ENCODE results near the gene LYPD6. TPM values are rescaled to one million over a fixed set of nuclear protein-coding genes. Genes with fewer than 3 reads are reported as not detected.

LYPD6 gene
- total RNA-seq, 4 donors from 2014 or later, result 0.45 to 1.9 (median 0.93) TPM; not detected in 1

DNA sequence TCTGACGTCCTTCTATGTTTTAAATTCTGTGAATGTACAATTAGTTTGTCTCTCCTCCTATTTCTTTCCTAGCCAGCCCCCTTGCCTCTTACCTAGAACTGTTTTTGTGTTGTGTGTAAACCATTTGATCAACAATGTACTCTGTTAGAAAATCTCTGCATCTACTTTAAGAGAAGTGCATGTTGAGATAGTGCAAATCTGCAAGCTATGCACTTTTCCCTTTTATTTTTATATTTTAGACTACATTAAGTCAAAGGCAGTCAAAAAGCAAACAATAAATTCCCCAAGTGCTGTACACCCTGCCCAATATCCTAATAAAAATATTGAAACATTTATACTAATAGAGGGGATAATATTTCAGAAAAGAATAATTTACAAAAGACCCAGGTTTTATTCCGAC is 13.7 kb downstream of the LYPD6 start:
- WGBS, result 95% methylated on average over 2 of the region's 2 CpGs
- DNase-seq (ENCODE audit: low spot score in 2 of 2), result no peak
- no peaks in the 10 kb centered on the region for H3K36me3 ChIP-seq

DNA sequence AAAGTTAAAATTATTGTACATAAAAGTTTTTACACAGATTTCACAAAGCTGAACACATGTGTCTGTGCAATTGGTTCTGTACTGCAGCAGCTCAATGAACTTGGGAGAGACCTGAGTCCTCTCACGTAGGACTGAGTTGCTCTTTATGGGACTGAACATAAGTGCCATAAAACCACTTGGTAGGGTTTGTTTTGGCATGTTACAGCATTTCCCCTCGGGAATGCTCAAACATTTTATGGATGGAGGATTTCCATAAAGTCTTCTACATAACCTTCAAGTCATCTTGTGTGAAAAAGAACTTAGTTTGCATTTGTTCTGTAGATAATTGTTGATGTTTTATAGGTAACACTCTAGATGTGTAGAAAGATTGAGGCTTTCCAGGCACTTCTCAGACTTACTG is 15.9 kb downstream of the LYPD6 start:
- Histone ChIP-seq H3K36me3 (no peaks in the 10 kb centered on the region), H3K9me3 (no peaks in the 10 kb centered on the region), H3K27ac (no peak overlapping the region), H3K4me3 (no peak overlapping the region), H3K27me3 (no peaks in the 10 kb centered on the region), H3K4me1 (peaks cover 4% of the 10 kb centered on the region)
- TF ChIP-seq POLR2AphosphoS5 (IDR thresholded peaks at IDR 0.05) (no peak), POLR2A (IDR thresholded peaks at IDR 0.05) (no peak), EP300 (IDR thresholded peaks at IDR 0.05) (no peak)
- TF ChIP-seq, protein P1, sequence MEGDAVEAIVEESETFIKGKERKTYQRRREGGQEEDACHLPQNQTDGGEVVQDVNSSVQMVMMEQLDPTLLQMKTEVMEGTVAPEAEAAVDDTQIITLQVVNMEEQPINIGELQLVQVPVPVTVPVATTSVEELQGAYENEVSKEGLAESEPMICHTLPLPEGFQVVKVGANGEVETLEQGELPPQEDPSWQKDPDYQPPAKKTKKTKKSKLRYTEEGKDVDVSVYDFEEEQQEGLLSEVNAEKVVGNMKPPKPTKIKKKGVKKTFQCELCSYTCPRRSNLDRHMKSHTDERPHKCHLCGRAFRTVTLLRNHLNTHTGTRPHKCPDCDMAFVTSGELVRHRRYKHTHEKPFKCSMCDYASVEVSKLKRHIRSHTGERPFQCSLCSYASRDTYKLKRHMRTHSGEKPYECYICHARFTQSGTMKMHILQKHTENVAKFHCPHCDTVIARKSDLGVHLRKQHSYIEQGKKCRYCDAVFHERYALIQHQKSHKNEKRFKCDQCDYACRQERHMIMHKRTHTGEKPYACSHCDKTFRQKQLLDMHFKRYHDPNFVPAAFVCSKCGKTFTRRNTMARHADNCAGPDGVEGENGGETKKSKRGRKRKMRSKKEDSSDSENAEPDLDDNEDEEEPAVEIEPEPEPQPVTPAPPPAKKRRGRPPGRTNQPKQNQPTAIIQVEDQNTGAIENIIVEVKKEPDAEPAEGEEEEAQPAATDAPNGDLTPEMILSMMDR (IDR thresholded peaks at IDR 0.05), result no peak
- no peak for DNase-seq (ENCODE audit: low spot score in 2 of 2)
- 62% methylated on average over 2 of the region's 2 CpGs for WGBS

More for the DNA sequence above, 13.7 kb downstream of the LYPD6 start:
- Histone ChIP-seq H3K4me3 (no peak overlapping the region), H3K27ac (no peak overlapping the region), H3K4me1 (peaks cover 4% of the 10 kb centered on the region), H3K9me3 (no peaks in the 10 kb centered on the region), H3K27me3 (no peaks in the 10 kb centered on the region)
- no peak for TF ChIP-seq POLR2A (IDR thresholded peaks at IDR 0.05)
- no peak for TF ChIP-seq EP300 (IDR thresholded peaks at IDR 0.05)
- TF ChIP-seq, protein P1 (IDR thresholded peaks at IDR 0.05), result no peak
- no peak for TF ChIP-seq POLR2AphosphoS5 (IDR thresholded peaks at IDR 0.05)

DNA sequence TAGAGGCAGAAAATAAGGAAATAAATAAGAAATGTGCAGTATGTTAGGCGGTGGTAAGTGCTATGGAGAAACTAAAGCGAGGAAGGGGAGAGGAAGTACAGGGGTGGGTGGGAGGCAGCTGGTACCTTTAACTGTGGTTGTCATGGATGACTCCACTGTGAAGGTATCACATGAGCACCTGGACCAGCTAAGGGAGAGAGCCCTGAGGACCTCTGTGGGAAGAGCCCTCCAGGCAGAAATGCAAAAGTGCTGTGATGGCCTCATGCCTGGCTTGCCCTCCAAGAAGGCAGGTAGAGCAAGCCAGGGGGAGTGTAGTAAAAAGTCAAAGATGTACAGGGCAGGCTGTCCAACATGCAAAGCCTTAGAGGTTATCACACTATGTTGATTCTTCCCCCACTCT is 17.9 kb downstream of the LYPD6 start:
- no peaks in the 10 kb centered on the region for H3K9me3 ChIP-seq
- H3K4me1 ChIP-seq, result peaks cover 2% of the 10 kb centered on the region
- TF ChIP-seq EP300 (IDR thresholded peaks at IDR 0.05) (no peak), POLR2AphosphoS5 (IDR thresholded peaks at IDR 0.05) (no peak), POLR2A (IDR thresholded peaks at IDR 0.05) (no peak)
- TF ChIP-seq, protein P1 (IDR thresholded peaks at IDR 0.05), result no peak
- H3K27me3 ChIP-seq, result no peaks in the 10 kb centered on the region
- H3K4me3 ChIP-seq, result no peak overlapping the region
- H3K36me3 ChIP-seq, result no peaks in the 10 kb centered on the region
- 95% methylated on average over 2 of the region's 2 CpGs for WGBS
- no peak for DNase-seq (ENCODE audit: low spot score in 2 of 2)
- H3K27ac ChIP-seq, result no peak overlapping the region

DNA sequence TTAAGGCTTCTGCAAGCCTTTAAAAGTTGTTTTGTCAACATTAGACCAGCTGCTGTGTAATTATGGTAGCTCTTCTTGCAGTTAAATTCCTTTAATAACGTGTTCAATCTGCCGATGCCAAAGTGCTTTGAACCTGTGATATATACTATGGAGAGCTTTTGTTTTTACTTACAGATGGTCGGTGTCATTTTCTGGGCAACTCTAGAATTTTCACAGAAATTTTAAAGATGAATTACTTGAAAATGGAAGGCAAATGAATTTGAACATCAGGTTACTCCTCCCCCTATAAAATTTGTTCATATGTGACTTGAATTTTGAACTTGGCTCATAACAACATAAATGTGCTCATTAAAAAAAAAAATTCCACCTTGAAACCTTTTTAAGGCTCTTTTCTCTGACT is 23.0 kb downstream of the LYPD6 start:
- no peaks in the 10 kb centered on the region for H3K4me1 ChIP-seq
- no peaks in the 10 kb centered on the region for H3K9me3 ChIP-seq
- TF ChIP-seq EP300 (IDR thresholded peaks at IDR 0.05) (no peak), POLR2A (IDR thresholded peaks at IDR 0.05) (no peak), POLR2AphosphoS5 (IDR thresholded peaks at IDR 0.05) (no peak)
- TF ChIP-seq, protein P1 (IDR thresholded peaks at IDR 0.05), result no peak
- H3K27ac ChIP-seq, result no peak overlapping the region
- no peak overlapping the region for H3K4me3 ChIP-seq
- no peaks in the 10 kb centered on the region for H3K36me3 ChIP-seq
- no peak for DNase-seq (ENCODE audit: low spot score in 2 of 2)
- 76% methylated on average over 3 of the region's 3 CpGs for WGBS
- no peaks in the 10 kb centered on the region for H3K27me3 ChIP-seq

DNA sequence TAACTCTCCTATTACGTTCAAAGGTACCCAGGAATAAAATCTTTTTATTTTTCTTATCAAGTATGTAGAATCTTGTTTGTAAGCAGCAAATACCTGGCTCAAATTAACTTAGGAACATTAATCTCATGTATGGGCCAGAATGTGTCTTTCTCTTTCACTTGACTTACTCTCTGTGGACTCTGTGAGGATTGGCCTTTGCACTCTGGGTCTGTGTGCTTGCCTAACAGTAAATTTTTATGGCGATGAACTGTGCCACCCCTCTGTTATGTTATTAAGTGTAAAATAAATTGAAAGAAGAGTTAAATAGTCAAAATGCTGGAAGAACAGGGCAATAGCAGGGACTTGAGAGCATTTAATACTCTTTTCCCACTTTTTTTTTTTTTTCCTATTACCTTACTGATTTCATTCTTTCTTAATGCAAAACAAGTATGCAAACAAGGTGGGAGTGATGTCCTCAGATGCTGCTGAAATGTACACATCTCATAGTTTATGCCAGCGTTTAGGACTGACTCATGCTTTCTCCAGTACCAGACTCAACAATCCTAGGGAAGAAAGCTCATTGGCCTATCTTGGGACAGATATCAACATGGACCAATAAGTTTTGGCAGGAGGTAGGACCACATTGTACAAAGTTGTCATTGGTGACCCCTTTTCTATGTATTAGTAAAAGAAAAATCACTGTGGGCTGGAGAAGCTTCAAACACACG is 25.5 kb downstream of the LYPD6 start:
- no peak overlapping the region for H3K27ac ChIP-seq
- H3K4me3 ChIP-seq, result no peak overlapping the region
- WGBS, result 87% methylated on average over 4 of the region's 4 CpGs
- H3K4me1 ChIP-seq, result no peaks in the 10 kb centered on the region
- DNase-seq (ENCODE audit: low spot score in 2 of 2), result no peak
- no peaks in the 10 kb centered on the region for H3K36me3 ChIP-seq
- TF ChIP-seq POLR2A (IDR thresholded peaks at IDR 0.05), result no peak
- no peak for TF ChIP-seq EP300 (IDR thresholded peaks at IDR 0.05)
- TF ChIP-seq POLR2AphosphoS5 (IDR thresholded peaks at IDR 0.05), result no peak
- TF ChIP-seq, protein P1 (IDR thresholded peaks at IDR 0.05), result no peak
- H3K27me3 ChIP-seq, result no peaks in the 10 kb centered on the region
- H3K9me3 ChIP-seq, result no peaks in the 10 kb centered on the region
